GM23338 (cell line): Measurements from ENCODE around the gene MYO5B.

Experiments used
- CTCF ChIP-seq, 2 experiments: fragments of 200-600 bp in 1 of 2; sonication (generic) in 1 of 2; conservative IDR thresholded peaks; 2 replicates each; pipeline versions ENCODE4 v1.5.1 to v1.6.1; 2016 to 2017; ENCODE audit warnings: antibody characterized with exemption in 2 of 2, low read depth in 2 of 2, mild to moderate bottlenecking in 2 of 2, moderate library complexity in 1 of 2
- JUNB ChIP-seq: IDR thresholded peaks from one replicate; pipeline ENCODE4 v1.6.1; 2016; ENCODE audit warnings: antibody characterized with exemption; ENCODE audit not compliant: unreplicated experiment
- POLR2AphosphoS5 ChIP-seq: IDR thresholded peaks from 2 replicates; pipeline ENCODE4 v1.6.1; 2016; ENCODE audit warnings: antibody characterized with exemption, low read depth
- REST ChIP-seq: IDR thresholded peaks from one replicate; pipeline ENCODE4 v1.6.1; 2018; ENCODE audit warnings: antibody characterized with exemption; ENCODE audit not compliant: unreplicated experiment
- ZNF114 ChIP-seq: fragments of 250-450 bp; sonication (Bioruptor Pico); IDR thresholded peaks from 2 replicates; pipeline ENCODE4 v1.5.0; 2020; ENCODE audit warnings: mild to moderate bottlenecking, moderate library complexity
- TF ChIP-seq, protein P1 (sequence below): fragments of 250-450 bp; sonication (Bioruptor Pico); IDR thresholded peaks from 2 replicates; pipeline ENCODE4 v1.5.0; 2020; ENCODE audit warnings: mild to moderate bottlenecking, moderate library complexity

DNA sequence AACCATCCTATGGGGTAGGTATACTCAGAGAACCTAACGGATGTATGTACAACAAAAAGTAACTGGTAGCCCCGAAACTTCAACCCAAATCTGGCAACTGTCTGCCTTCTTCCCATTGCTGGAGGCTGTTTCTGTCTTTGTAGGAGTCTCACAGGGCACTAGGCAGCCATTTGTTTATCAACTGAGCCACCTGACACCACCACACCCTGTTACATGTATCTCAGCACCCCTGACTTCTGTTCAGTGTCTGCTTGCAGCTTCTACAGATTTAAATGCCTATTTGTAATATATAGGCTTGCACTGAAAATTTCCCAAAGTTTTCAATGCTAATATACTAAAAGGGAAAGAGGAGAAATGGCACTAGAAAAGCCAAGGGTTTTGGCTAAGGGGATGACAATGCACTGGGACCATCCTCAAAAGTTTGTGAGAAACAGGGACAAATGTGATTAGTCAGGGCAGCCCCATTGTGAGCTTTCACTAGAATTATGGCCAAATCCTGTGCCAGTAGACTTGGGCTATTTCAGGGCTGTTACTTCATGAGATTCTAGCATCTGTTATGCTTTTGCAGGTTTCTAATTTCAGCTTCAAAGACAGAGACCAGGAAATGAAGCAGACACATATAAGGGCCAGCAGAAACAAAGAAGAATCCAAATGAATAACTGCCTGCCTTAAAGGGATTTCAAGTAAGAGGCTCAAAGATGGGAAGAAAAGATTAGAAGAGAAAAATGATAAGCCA, 103.3 kb downstream of the MYO5B start:
- TF ChIP-seq CTCF (conservative IDR thresholded peaks at IDR 0.05; ENCODE audit: low read depth in 2 of 2) (no peak), JUNB (no peak), POLR2AphosphoS5 (no peak), REST (no peak), ZNF114 (no peak)
- TF ChIP-seq, protein P1, sequence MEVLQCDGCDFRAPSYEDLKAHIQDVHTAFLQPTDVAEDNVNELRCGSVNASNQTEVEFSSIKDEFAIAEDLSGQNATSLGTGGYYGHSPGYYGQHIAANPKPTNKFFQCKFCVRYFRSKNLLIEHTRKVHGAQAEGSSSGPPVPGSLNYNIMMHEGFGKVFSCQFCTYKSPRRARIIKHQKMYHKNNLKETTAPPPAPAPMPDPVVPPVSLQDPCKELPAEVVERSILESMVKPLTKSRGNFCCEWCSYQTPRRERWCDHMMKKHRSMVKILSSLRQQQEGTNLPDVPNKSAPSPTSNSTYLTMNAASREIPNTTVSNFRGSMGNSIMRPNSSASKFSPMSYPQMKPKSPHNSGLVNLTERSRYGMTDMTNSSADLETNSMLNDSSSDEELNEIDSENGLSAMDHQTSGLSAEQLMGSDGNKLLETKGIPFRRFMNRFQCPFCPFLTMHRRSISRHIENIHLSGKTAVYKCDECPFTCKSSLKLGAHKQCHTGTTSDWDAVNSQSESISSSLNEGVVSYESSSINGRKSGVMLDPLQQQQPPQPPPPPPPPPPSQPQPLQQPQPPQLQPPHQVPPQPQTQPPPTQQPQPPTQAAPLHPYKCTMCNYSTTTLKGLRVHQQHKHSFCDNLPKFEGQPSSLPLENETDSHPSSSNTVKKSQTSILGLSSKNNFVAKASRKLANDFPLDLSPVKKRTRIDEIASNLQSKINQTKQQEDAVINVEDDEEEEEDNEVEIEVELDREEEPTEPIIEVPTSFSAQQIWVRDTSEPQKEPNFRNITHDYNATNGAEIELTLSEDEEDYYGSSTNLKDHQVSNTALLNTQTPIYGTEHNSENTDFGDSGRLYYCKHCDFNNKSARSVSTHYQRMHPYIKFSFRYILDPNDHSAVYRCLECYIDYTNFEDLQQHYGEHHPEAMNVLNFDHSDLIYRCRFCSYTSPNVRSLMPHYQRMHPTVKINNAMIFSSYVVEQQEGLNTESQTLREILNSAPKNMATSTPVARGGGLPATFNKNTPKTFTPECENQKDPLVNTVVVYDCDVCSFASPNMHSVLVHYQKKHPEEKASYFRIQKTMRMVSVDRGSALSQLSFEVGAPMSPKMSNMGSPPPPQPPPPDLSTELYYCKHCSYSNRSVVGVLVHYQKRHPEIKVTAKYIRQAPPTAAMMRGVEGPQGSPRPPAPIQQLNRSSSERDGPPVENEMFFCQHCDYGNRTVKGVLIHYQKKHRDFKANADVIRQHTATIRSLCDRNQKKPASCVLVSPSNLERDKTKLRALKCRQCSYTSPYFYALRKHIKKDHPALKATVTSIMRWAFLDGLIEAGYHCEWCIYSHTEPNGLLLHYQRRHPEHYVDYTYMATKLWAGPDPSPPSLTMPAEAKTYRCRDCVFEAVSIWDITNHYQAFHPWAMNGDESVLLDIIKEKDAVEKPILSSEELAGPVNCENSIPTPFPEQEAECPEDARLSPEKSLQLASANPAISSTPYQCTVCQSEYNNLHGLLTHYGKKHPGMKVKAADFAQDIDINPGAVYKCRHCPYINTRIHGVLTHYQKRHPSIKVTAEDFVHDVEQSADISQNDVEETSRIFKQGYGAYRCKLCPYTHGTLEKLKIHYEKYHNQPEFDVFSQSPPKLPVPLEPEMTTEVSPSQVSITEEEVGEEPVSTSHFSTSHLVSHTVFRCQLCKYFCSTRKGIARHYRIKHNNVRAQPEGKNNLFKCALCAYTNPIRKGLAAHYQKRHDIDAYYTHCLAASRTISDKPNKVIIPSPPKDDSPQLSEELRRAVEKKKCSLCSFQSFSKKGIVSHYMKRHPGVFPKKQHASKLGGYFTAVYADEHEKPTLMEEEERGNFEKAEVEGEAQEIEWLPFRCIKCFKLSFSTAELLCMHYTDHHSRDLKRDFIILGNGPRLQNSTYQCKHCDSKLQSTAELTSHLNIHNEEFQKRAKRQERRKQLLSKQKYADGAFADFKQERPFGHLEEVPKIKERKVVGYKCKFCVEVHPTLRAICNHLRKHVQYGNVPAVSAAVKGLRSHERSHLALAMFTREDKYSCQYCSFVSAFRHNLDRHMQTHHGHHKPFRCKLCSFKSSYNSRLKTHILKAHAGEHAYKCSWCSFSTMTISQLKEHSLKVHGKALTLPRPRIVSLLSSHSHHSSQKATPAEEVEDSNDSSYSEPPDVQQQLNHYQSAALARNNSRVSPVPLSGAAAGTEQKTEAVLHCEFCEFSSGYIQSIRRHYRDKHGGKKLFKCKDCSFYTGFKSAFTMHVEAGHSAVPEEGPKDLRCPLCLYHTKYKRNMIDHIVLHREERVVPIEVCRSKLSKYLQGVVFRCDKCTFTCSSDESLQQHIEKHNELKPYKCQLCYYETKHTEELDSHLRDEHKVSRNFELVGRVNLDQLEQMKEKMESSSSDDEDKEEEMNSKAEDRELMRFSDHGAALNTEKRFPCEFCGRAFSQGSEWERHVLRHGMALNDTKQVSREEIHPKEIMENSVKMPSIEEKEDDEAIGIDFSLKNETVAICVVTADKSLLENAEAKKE (CRISPR knock-in tag) = no peak
